Osteoblast (primary cell): Measurements from ENCODE around the gene EMID1. TPM values are rescaled to one million over a fixed set of nuclear protein-coding genes. Genes with fewer than 3 reads are reported as not detected.

Experiments used
- DNase-seq: peaks from one replicate; pipeline ENCODE4 v3.0.0; 2011; ENCODE audit warnings: low spot score, mixed read lengths; ENCODE audit not compliant: insufficient read length; ENCODE audit errors: missing footprints
- H2AFZ ChIP-seq: 2 replicates; pipeline ENCODE4 v1.6.0; 2011; ENCODE audit warnings: mild to moderate bottlenecking, low read length
- H3K27ac ChIP-seq: 2 replicates; pipeline ENCODE4 v1.5.1; 2011; ENCODE audit warnings: mild to moderate bottlenecking, low read depth, low read length, moderate library complexity
- H3K27me3 ChIP-seq: 2 replicates; pipeline ENCODE4 v1.6.0; 2012; ENCODE audit warnings: mild to moderate bottlenecking, control low read depth, inconsistent platforms, low read length, moderate library complexity; ENCODE audit not compliant: insufficient read depth
- H3K36me3 ChIP-seq: 2 replicates; pipeline ENCODE4 v1.5.1; 2011; ENCODE audit warnings: mild to moderate bottlenecking, low read length, control low read depth, moderate library complexity; ENCODE audit not compliant: insufficient read depth
- H3K4me1 ChIP-seq: 2 replicates; pipeline ENCODE4 v1.5.1; 2011; ENCODE audit warnings: mild to moderate bottlenecking, low read length, control low read depth, moderate library complexity; ENCODE audit not compliant: insufficient read depth
- H3K4me2 ChIP-seq: 2 replicates; pipeline ENCODE4 v1.6.0; 2011; ENCODE audit warnings: mild to moderate bottlenecking, low read length; ENCODE audit not compliant: insufficient read depth
- H3K4me3 ChIP-seq: fragments of 200-600 bp; sonication (generic); 3 replicates; pipeline ENCODE4 v1.5.1; 2012; ENCODE audit warnings: mild to moderate bottlenecking, low read length, inconsistent platforms; ENCODE audit not compliant: insufficient read depth
- H3K79me2 ChIP-seq: 2 replicates; pipeline ENCODE4 v1.6.0; 2012; ENCODE audit warnings: mild to moderate bottlenecking, low read length, control low read depth, inconsistent platforms; ENCODE audit not compliant: insufficient read depth
- H3K9me3 ChIP-seq: 2 replicates; pipeline ENCODE4 v1.5.1; 2011; ENCODE audit warnings: low read depth, low read length, control low read depth
- H4K20me1 ChIP-seq: 2 replicates; pipeline ENCODE4 v1.6.0; 2012; ENCODE audit warnings: mild to moderate bottlenecking, low read length, control low read depth; ENCODE audit not compliant: insufficient read depth
- CTCF ChIP-seq: IDR thresholded peaks from 2 replicates; pipeline ENCODE4 v1.5.1; 2011; ENCODE audit warnings: mild to moderate bottlenecking, low read depth, low read length, moderate library complexity; ENCODE audit errors: extremely low read depth
- total RNA-seq: library from RNA; depleted of rRNA; stranded (reverse); fragments of >200 nt; gene quantifications from 2 replicates; pipeline ENCODE4 v1.2.3, GENCODE V29; 2012

The EMID1 gene
- total RNA-seq, 1 donor, result under 0.01 TPM

GRCh38 chr22:29216011-29216872, 10.5 kb downstream of the EMID1 start:
- Histone ChIP-seq H3K4me1 (no peaks in the 10 kb centered on the region), H2AFZ (no peak overlapping the region), H3K27me3 (peaks cover 9% of the 10 kb centered on the region), H3K4me3 (no peak overlapping the region), H3K27ac (no peak overlapping the region), H3K9me3 (no peaks in the 10 kb centered on the region), H4K20me1 (no peaks in the 10 kb centered on the region), H3K4me2 (no peak overlapping the region), H3K79me2 (no peaks in the 10 kb centered on the region), H3K36me3 (no peaks in the 10 kb centered on the region)
- peak; percentile 80 for DNase-seq
- TF ChIP-seq CTCF, result no peak

- Histone ChIP-seq H3K4me3 (no peak overlapping the region), H3K27me3 (peaks cover 7% of the 10 kb centered on the region), H3K4me2 (no peak overlapping the region)
Observed at GRCh38 chr22:29216873-29217666, 11.4 kb downstream of the EMID1 start.

GRCh38 chr22:29217827-29218757, 12.4 kb downstream of the EMID1 start:
- Histone ChIP-seq H3K36me3 (no peaks in the 10 kb centered on the region), H4K20me1 (no peaks in the 10 kb centered on the region), H3K27me3 (peaks cover 7% of the 10 kb centered on the region), H3K79me2 (no peaks in the 10 kb centered on the region), H3K9me3 (no peaks in the 10 kb centered on the region), H3K4me1 (no peaks in the 10 kb centered on the region), H3K27ac (no peak overlapping the region), H2AFZ (no peak overlapping the region), H3K4me3 (no peak overlapping the region), H3K4me2 (no peak overlapping the region)
- peak; percentile 56 for DNase-seq
- no peak for TF ChIP-seq CTCF

More at GRCh38 chr22:29216873-29217666, 11.4 kb downstream of the EMID1 start:
- H3K79me2 ChIP-seq, result no peaks in the 10 kb centered on the region
- H4K20me1 ChIP-seq, result no peaks in the 10 kb centered on the region
- no peak overlapping the region for H3K27ac ChIP-seq
- H3K4me1 ChIP-seq, result no peaks in the 10 kb centered on the region
- no peaks in the 10 kb centered on the region for H3K36me3 ChIP-seq
- TF ChIP-seq CTCF, result no peak
- peak; percentile 86 for DNase-seq
- no peak overlapping the region for H2AFZ ChIP-seq
- H3K9me3 ChIP-seq, result no peaks in the 10 kb centered on the region
